B cell (primary cell): ENCODE results near the gene DUSP15.

ENCODE experiments used
- CTCF ChIP-seq: fragments of 200-600 bp; IDR thresholded peaks from one replicate; pipeline ENCODE4 v1.8.0; 2022; ENCODE audit warnings: antibody characterized with exemption, mild to moderate bottlenecking
- EZH2 ChIP-seq: IDR thresholded peaks from 2 replicates; pipeline ENCODE4 v1.6.1; 2012; ENCODE audit warnings: borderline replicate concordance, low read depth, mild to moderate bottlenecking, moderate library complexity, low read length; ENCODE audit not compliant: insufficient read depth, poor library complexity, severe bottlenecking

- TF ChIP-seq CTCF: no peak
- no peak for TF ChIP-seq EZH2
Measured at GRCh38 chr20:31860390-31861134, 9.8 kb downstream of the DUSP15 start.
